Mesendoderm (in vitro differentiated cells): ENCODE results near the gene GAK.

Experiments
- DNase-seq: peaks from one replicate; pipeline ENCODE4 v3.0.0; 2013
- H2AK5ac ChIP-seq: 2 replicates; pipeline ENCODE4 v1.6.1; 2013; ENCODE audit warnings: low read length, inconsistent platforms
- H2BK120ac ChIP-seq: 2 replicates; pipeline ENCODE4 v1.6.1; 2013; ENCODE audit warnings: low read depth, mild to moderate bottlenecking, low read length, moderate library complexity, mixed read lengths
- H2BK15ac ChIP-seq: replicated peaks from 2 replicates; pipeline ENCODE4 v1.6.1; 2013; ENCODE audit warnings: low read depth, mild to moderate bottlenecking, moderate library complexity
- H2BK5ac ChIP-seq: 2 replicates; pipeline ENCODE4 v1.6.1; 2013; ENCODE audit warnings: low read length, inconsistent platforms
- H3K18ac ChIP-seq: 2 replicates; pipeline ENCODE4 v1.6.1; 2013; ENCODE audit warnings: mild to moderate bottlenecking, low read length, mixed read lengths
- H3K23ac ChIP-seq: one replicate; pipeline ENCODE4 v1.6.1; 2013; ENCODE audit warnings: low read length
- H3K27ac ChIP-seq: 2 replicates; pipeline ENCODE4 v1.5.1; 2013; ENCODE audit warnings: low read depth, mild to moderate bottlenecking, inconsistent platforms, low read length, moderate library complexity
- H3K27me3 ChIP-seq: 2 replicates; pipeline ENCODE4 v1.6.1; 2013; ENCODE audit warnings: low read length, control low read depth, mild to moderate bottlenecking, inconsistent platforms; ENCODE audit not compliant: insufficient read depth, poor library complexity
- H3K36me3 ChIP-seq: 2 replicates; pipeline ENCODE4 v1.6.1; 2013; ENCODE audit warnings: low read length, inconsistent platforms; ENCODE audit not compliant: control insufficient read depth, insufficient read depth
- H3K4ac ChIP-seq: one replicate; pipeline ENCODE4 v1.6.1; 2013; ENCODE audit warnings: low read depth, mild to moderate bottlenecking, low read length, moderate library complexity
- H3K4me1 ChIP-seq: 2 replicates; pipeline ENCODE4 v1.6.1; 2013; ENCODE audit warnings: low read depth, low read length, inconsistent platforms; ENCODE audit not compliant: control insufficient read depth
- H3K4me2 ChIP-seq: 2 replicates; pipeline ENCODE4 v1.6.1; 2013; ENCODE audit warnings: low read length
- H3K4me3 ChIP-seq: 2 replicates; pipeline ENCODE4 v1.5.1; 2013; ENCODE audit warnings: mild to moderate bottlenecking, low read length
- H3K56ac ChIP-seq: one replicate; pipeline ENCODE4 v1.6.1; 2013; ENCODE audit warnings: low read length
- H3K79me1 ChIP-seq: 2 replicates; pipeline ENCODE4 v1.6.1; 2013; ENCODE audit warnings: low read length, inconsistent platforms
- H3K79me2 ChIP-seq: 2 replicates; pipeline ENCODE4 v1.6.1; 2013; ENCODE audit warnings: mild to moderate bottlenecking, low read length; ENCODE audit not compliant: control insufficient read depth, insufficient read depth
- H3K9ac ChIP-seq: 2 replicates; pipeline ENCODE4 v1.6.1; 2013; ENCODE audit warnings: low read length, inconsistent platforms
- H4K5ac ChIP-seq: one replicate; pipeline ENCODE4 v1.6.1; 2013; ENCODE audit warnings: low read length
- H4K8ac ChIP-seq: one replicate; pipeline ENCODE4 v1.6.1; 2013; ENCODE audit warnings: low read depth, mild to moderate bottlenecking, control low read depth, low read length, moderate library complexity
- WGBS: extraction: QIAGEN DNeasy Blood & Tissue Kit; methylation state at CpG from one replicate; pipeline ENCODE4 v1.1.7; 2013; ENCODE audit warnings: low lambda C conversion rate, missing lambda C conversion rate; ENCODE audit not compliant: insufficient coverage; ENCODE audit errors: extremely low coverage; 5-methylcytosine and 5-hydroxymethylcytosine counted together

GAK gene

GRCh38 chr4:830601-831482 is 101.3 kb downstream of the GAK start:
- H3K79me1 ChIP-seq, result no peaks in the 10 kb centered on the region
- no CpG with 5 or more reads among the region's 23 CpGs for WGBS
- no peak overlapping the region for H3K4ac ChIP-seq
- no peak overlapping the region for H4K5ac ChIP-seq
- H2BK5ac ChIP-seq, result no peak overlapping the region
- H3K4me2 ChIP-seq, result no peak overlapping the region
- H3K27ac ChIP-seq, result no peak overlapping the region
- H3K9ac ChIP-seq, result no peak overlapping the region
- H3K4me3 ChIP-seq, result no peak overlapping the region
- H3K4me1 ChIP-seq, result no peaks in the 10 kb centered on the region
- H3K23ac ChIP-seq, result no peak overlapping the region
- no peaks in the 10 kb centered on the region for H3K36me3 ChIP-seq
- no peak overlapping the region for H2BK120ac ChIP-seq
- no peak for DNase-seq
- H2AK5ac ChIP-seq, result no peak overlapping the region
- H3K56ac ChIP-seq, result no peak overlapping the region
- H3K27me3 ChIP-seq, result peaks cover 6% of the 10 kb centered on the region
- no peaks in the 10 kb centered on the region for H3K79me2 ChIP-seq
- H2BK15ac ChIP-seq, result no peak overlapping the region
- H4K8ac ChIP-seq, result no peak overlapping the region
- no peak overlapping the region for H3K18ac ChIP-seq

- no CpG with 5 or more reads among the region's 26 CpGs for WGBS
- no peak overlapping the region for H3K56ac ChIP-seq
- no peak overlapping the region for H3K18ac ChIP-seq
- H3K79me2 ChIP-seq, result no peaks in the 10 kb centered on the region
- no peaks in the 10 kb centered on the region for H3K4me1 ChIP-seq
- no peak overlapping the region for H2BK120ac ChIP-seq
- H2BK5ac ChIP-seq, result no peak overlapping the region
- H2BK15ac ChIP-seq, result no peak overlapping the region
- no peak overlapping the region for H3K4me3 ChIP-seq
- H3K4ac ChIP-seq, result no peak overlapping the region
- H3K27ac ChIP-seq, result no peak overlapping the region
- H2AK5ac ChIP-seq, result no peak overlapping the region
- no peak overlapping the region for H3K23ac ChIP-seq
- H3K36me3 ChIP-seq, result no peaks in the 10 kb centered on the region
- peaks cover 11% of the 10 kb centered on the region for H3K27me3 ChIP-seq
- H3K9ac ChIP-seq, result no peak overlapping the region
- no peak overlapping the region for H4K8ac ChIP-seq
- DNase-seq, result peak; percentile 35
- no peaks in the 10 kb centered on the region for H3K79me1 ChIP-seq
- no peak overlapping the region for H4K5ac ChIP-seq
- no peak overlapping the region for H3K4me2 ChIP-seq
Observed at GRCh38 chr4:829761-830600, 102.1 kb downstream of the GAK start.

DNA sequence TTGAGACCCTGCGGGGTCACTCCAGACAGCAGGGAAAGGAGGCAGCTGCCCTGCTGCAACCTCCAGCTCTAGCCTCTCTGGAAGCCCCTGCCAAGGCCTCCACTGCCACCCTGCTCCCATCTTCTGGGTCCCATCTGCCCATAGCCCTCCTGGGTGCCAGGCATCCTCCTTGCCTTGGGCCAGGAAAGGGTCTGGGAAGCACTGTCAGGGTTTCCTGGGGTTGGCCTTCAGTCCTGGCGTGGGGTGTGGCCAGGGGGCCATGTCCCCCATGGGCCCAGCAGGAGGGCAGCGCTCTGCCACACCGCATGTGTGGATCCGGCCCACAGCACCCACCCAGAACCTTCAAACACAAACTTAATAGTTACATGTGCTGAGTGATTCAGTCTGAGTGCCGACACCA is 102.8 kb downstream of the GAK start:
- no peak overlapping the region for H3K4ac ChIP-seq
- no peaks in the 10 kb centered on the region for H3K4me1 ChIP-seq
- no peak overlapping the region for H2BK15ac ChIP-seq
- no peak for DNase-seq
- no peak overlapping the region for H3K4me2 ChIP-seq
- H3K23ac ChIP-seq, result no peak overlapping the region
- no peaks in the 10 kb centered on the region for H3K79me1 ChIP-seq
- H2AK5ac ChIP-seq, result no peak overlapping the region
- no peaks in the 10 kb centered on the region for H3K79me2 ChIP-seq
- H2BK5ac ChIP-seq, result no peak overlapping the region
- H4K5ac ChIP-seq, result no peak overlapping the region
- no CpG with 5 or more reads among the region's 6 CpGs for WGBS
- H4K8ac ChIP-seq, result no peak overlapping the region
- H3K27ac ChIP-seq, result no peak overlapping the region
- no peak overlapping the region for H3K9ac ChIP-seq
- H3K27me3 ChIP-seq, result peaks cover 18% of the 10 kb centered on the region
- H3K36me3 ChIP-seq, result no peaks in the 10 kb centered on the region
- no peak overlapping the region for H3K56ac ChIP-seq
- H3K18ac ChIP-seq, result no peak overlapping the region
- H2BK120ac ChIP-seq, result no peak overlapping the region
- H3K4me3 ChIP-seq, result no peak overlapping the region

DNA sequence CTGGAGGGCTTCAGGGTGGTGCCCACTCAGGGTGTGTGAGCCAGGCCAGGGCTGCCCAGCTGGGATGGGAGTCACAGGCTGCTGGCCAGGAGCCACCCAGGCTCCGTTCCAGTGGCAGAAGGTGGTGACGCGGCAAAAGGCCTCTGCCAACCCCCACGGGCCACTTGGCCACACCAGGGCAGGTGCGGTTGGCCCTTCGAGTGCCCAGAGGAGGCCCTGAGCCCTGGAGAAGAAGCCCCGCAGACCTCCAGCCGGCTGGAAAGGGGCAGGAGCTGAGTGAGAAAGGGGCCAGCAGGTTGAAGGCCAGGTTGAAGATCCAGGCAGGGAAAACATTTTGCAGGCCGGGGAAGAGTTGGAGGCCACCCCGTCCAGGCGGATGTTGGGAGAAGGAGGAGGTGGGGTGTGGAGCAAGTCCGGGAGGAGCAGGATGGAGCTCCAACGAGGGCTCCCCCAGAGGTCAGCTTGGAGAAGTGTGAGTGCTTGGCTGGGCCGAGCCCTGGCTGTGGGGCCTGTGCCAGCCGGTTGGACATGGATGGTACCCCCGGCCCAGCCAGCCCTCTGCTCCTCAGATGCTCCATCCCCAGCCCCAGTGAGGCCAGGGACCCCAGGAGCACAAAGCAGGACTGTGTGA is 103.4 kb downstream of the GAK start:
- H3K27me3 ChIP-seq, result peaks cover 18% of the 10 kb centered on the region

GRCh38 chr4:827209-828081 is 104.7 kb downstream of the GAK start:
- H3K79me1 ChIP-seq, result no peaks in the 10 kb centered on the region
- no peak overlapping the region for H2BK15ac ChIP-seq
- H3K18ac ChIP-seq, result no peak overlapping the region
- no peak overlapping the region for H4K8ac ChIP-seq
- no peaks in the 10 kb centered on the region for H3K36me3 ChIP-seq
- no peak overlapping the region for H3K4ac ChIP-seq
- H3K9ac ChIP-seq, result no peak overlapping the region
- H3K4me3 ChIP-seq, result no peak overlapping the region
- no CpG with 5 or more reads among the region's 20 CpGs for WGBS
- no peak overlapping the region for H4K5ac ChIP-seq
- no peak overlapping the region for H2AK5ac ChIP-seq
- H2BK120ac ChIP-seq, result no peak overlapping the region
- no peak overlapping the region for H3K27ac ChIP-seq
- no peak overlapping the region for H3K4me2 ChIP-seq
- peaks cover 19% of the 10 kb centered on the region for H3K27me3 ChIP-seq
- H3K56ac ChIP-seq, result no peak overlapping the region
- DNase-seq, result no peak
- H3K79me2 ChIP-seq, result no peaks in the 10 kb centered on the region
- H2BK5ac ChIP-seq, result no peak overlapping the region
- no peak overlapping the region for H3K23ac ChIP-seq
- H3K4me1 ChIP-seq, result no peaks in the 10 kb centered on the region

More for the DNA sequence above, 103.4 kb downstream of the GAK start:
- Histone ChIP-seq H3K79me2 (no peaks in the 10 kb centered on the region), H2BK15ac (no peak overlapping the region), H3K36me3 (no peaks in the 10 kb centered on the region), H4K8ac (no peak overlapping the region), H2BK120ac (no peak overlapping the region), H3K27ac (no peak overlapping the region), H4K5ac (no peak overlapping the region), H3K9ac (no peak overlapping the region), H3K18ac (no peak overlapping the region), H3K79me1 (no peaks in the 10 kb centered on the region), H2AK5ac (no peak overlapping the region), H2BK5ac (no peak overlapping the region), H3K4me1 (no peaks in the 10 kb centered on the region), H3K56ac (no peak overlapping the region), H3K4me2 (no peak overlapping the region), H3K4me3 (no peak overlapping the region), H3K23ac (no peak overlapping the region), H3K4ac (no peak overlapping the region)
- whole genome bisulfite sequencing, result no CpG with 5 or more reads among the region's 16 CpGs
- peak; percentile 63 for DNase-seq
